NCI-H1436 treated with DMSO at 0.1 percent for 48 hours (cell line): ENCODE results near the gene SHANK2.

Experiments
- DNase-seq: peaks from one replicate; lab custom pipeline; 2025; lab: John Stamatoyannopoulos, UW

SHANK2 gene

GRCh38 chr11:71202598-71202944, 49.8 kb downstream of the SHANK2 start:
- no peak for DNase-seq
